Fibroblast of peridontal ligament (primary cell): ENCODE measurements around the gene VRTN.
"Not testable (repeated sequence)": the region's sequence is repeated elsewhere in the genome, so short reads cannot be mapped to it uniquely, and the experiment has no call there.

Source experiments
- DNase-seq: peaks from one replicate; pipeline ENCODE4 v3.0.0-alpha.2; 2010; ENCODE audit errors: extremely low read depth

The VRTN gene

DNA sequence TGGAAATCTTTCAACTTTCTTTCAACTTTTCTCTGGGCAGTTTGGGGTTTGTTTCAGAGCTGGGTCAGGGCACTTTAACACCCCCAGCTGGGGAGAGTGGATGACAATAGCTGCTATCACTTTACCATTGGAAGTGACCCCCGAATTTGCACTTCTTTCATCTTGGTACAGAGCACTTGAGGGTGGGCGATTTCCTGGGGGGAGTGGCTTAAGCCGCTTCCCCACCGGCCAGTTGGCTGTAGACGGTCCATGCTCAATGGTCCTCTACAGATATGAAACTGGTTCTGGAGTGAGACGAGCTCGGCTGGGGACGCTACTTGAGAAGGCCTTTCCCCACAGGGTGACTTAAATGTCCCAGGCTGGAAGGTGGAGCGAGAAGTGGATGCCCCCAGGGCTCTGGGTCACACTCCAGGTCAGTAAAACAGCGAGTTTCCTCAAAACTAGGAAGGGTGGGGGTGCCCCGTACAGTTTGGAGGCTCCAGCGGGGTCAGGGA is at the start of gene VRTN:
Gene VRTN (plus strand): TSS at position 231 of the 494 bp plus-strand sequence. CDS start 8,313 bp downstream, outside the sequence.
- DNase-seq: no peak

DNA sequence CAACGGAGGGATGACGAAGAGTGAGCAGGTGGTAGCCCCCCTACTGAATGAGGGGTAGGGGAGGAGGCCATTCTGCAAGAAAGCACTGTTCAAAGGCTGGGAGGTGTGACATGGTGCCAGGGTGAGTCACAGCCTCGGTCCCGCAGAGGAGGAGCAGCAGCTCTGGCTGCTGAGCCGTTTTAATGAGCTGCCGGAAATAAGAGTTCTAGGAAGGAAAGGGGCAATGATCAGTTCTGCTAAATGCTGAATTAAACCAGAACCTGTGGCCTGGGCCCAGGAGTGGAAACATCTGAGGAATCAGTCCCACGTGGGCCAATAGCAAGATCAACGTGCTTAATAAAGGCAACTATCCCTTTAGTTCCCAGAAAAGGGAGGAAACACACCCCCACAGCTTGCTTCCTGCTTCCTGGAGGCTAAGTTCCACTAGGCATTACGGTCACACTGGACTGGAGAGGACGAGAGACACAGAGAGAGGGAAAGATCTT is 49.2 kb upstream of the VRTN start:
- DNase-seq: no peak

DNA sequence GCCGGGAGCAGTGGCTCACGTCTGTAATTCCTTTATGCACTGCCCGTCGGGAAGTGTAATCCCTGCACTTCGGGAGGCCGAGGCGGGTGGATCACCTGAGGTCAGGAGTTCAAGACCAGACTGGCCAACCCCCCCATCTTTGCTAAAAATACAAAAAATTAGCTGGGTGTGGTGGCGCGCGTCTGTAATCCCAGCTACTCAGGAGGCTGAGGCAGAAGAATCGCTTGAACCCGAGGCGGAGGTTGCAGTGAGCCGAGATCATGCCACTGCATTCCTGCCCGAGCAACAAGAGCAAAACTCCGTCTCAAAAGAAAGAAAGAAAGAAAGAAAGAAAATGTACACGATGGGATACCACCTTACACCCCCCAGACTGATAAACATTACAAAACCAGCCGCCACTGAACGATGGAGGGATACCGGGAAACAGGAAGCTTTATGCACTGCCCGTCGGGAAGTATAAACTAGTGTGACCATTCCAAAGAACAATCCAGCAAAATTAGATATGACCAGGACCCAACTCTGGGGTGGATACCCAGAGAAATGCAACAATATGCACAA is 46.6 kb upstream of the VRTN start:
- no peak for DNase-seq

DNA sequence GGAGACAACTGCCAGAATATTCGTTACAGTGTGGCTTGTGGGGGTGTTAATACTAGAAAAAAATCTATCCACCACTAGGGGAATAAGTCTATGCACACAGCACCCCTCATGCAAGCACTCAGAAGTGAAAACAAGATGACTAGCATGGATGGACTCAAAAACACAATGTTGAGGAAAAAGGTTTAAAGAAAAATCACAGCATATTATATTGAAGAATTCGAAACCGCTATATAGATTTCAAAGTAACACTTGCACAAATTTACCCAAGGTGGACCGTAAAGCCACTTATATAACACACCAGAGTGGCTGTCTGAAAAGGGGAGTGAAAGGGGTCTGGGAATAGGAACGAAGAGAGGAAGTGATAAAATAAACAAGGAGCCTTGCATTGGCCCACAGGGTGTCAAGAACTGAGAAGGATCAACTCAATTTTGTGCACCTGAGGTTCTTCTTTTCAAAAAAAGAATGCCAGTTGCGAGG is 46.1 kb upstream of the VRTN start:
- peak; percentile 63 for DNase-seq

- peak; percentile 89 for DNase-seq
Measured at GRCh38 chr14:74302634-74303569, 45.4 kb upstream of the VRTN start, which contains the start of gene ABCD4. Gene ABCD4, minus strand, starts transcription at chr14:74302934. Its CDS starts 22 bp downstream, at chr14:74302912.

GRCh38 chr14:74308695-74309094 is 39.6 kb upstream of the VRTN start:
- DNase-seq: no peak

DNA sequence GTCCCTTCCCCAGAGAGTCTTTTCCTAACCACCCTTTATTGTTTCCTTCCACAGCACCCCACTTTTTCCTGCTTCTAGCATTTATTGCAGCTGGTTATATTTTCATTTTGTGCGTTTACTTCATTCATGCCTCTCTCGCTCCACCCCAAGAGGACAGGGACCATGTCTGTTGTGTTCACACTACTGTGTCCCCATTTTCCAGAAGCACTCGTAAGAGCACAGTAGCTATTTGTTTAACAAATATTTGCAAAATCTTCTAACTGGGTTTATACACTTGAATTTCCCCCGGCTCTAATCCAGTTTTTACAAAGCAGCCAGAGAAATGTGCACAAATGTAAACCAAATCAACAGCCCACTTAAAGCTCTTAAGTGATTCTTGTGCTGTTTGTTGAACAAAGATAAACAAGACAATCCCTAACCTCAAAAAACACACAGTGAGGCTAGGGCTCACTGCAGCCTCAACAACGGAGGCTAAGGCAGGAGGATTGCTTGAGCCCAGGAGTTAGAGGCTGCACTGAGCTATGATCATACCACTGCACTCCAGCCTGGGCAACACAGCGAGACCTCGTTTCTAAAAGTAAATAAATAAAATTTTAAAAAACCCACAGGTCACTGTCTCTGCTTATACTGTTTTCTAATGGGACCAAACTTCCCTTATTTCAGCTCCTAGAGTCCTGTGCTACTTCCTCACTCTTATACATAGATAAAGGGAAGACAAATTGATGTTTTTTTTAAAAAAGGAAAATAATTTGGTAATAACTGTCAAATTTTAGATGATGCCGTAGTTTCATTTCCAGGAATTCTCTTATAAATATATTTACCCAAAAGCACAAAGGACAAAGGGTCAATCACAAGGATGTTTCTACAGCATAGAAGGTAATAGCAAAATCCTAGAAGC is 38.9 kb upstream of the VRTN start:
- no peak for DNase-seq

- DNase-seq: no peak
Measured at GRCh38 chr14:74312161-74312560, 36.1 kb upstream of the VRTN start.

DNA sequence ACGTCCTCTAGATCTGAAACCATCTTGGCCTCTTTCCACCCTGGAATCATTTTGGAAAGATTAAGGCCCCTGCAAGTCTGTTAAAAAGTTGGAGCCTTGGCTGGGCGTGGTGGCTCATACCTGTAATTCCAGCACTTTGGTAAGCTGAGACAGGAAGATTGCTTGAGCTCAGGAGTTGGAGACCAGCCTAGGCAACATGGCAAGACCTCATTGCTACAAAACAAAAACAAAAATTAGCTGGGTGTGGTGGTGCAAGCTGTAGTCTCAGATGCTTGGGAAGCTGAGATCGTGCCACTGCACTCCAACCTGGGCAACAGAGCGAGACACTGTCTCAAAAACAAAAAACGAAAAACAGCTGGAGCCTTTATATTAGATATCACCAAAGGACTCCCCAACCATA is 34.7 kb upstream of the VRTN start:
- no peak for DNase-seq

DNA sequence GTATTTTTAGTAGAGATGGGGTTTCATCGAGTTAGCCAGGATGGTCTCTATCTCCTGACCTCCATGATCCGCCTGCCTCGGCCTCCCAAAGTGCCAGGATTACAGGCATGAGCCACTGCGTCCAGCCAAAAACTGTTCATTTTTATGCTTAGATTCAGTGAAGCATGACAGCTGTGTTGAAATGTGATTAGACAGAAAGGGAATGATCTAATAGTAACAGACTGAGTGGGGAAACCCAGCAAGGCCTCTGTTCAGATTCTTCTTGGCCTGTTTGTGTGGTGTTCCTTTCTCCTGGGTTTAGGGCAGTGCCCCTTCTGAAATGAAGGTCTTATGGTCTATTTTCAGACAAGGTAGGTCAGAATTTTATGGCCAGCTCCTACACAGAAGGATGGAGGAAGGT is 33.7 kb upstream of the VRTN start:
- DNase-seq: peak; percentile 15

DNA sequence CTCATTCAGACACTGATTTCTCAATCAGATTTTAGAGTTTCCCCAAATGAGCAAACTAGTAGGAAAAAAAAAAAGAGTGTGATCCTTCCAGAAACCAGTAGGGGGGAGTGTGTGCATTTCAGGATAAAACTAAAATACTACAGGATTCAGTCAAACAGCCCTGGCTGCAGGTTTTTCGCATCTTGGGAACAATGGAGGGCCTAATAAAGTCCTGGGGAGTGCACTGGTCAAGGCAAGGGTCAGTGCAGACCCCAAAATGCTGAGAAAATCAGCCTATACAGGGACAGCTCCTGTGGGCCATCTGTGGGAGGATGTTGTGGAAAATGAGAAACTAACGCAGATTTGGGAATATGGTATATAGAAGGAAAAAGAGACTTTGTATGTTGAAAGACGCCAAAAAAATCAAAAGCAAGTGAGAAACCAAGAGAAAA is 23.3 kb upstream of the VRTN start:
- peak; percentile 61 for DNase-seq

DNA sequence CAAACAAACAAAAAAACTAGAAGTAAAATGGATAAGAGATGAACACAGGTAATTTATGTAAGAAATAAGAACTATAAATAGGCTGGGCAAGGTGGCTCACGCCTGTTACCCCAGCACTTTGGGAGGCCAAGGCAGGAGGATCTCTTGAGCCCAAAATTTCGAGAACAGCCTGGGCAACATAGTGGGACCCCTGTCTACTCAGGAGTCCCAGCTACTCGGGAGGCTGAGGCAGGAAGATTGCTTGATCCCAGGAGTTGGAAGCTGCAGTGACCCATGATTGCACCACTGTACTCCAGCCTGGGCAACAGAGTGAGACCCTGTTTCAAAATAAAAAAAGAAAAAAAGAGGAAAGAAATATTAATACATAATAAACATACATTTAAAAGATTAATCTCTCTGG is 22.8 kb upstream of the VRTN start:
- no peak for DNase-seq

- no peak for DNase-seq
Measured at GRCh38 chr14:74326369-74327152, 21.7 kb upstream of the VRTN start.

GRCh38 chr14:74329950-74330552 is 18.2 kb upstream of the VRTN start:
- DNase-seq: not testable (repeated sequence)

DNA sequence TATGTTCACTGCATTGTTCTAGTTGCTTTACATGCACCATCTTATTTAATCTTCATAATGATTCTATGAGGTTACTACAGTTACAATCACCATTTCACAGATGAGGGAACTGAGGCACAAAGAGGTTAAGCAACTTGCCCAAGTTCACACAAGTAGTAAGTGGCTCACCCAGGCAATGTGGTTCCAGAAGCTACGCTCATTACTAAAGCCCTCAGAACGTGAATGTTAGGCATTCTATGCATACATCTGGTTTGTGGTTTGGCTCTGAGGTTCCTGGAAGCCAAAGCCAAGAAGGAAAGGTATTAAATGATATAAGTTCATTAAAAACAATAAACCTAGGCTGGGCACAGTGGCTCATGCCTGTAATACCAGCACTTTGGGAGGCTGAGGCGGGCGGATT is 14.4 kb upstream of the VRTN start:
- DNase-seq: peak; percentile 87

GRCh38 chr14:74346341-74346740 is 1.9 kb upstream of the VRTN start:
- DNase-seq: no peak

GRCh38 chr14:74347097-74347794 is 1.0 kb upstream of the VRTN start:
- no peak for DNase-seq

DNA sequence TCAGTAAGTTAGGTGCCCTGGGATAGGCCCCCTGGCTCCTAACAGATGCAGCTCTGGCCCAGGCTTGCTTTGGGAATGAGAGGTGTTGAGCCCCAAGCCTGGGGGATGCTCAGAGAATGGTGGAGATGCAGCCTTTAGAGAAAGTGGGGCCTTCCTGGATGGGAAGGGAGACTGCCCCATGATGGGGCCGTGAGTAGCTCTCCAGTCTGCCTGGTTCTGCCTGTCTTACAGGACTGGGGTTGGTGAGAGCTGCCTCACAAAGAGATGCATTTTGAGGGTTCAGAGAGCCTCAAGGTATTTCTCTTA is 523 bp upstream of the VRTN start:
- DNase-seq: no peak

DNA sequence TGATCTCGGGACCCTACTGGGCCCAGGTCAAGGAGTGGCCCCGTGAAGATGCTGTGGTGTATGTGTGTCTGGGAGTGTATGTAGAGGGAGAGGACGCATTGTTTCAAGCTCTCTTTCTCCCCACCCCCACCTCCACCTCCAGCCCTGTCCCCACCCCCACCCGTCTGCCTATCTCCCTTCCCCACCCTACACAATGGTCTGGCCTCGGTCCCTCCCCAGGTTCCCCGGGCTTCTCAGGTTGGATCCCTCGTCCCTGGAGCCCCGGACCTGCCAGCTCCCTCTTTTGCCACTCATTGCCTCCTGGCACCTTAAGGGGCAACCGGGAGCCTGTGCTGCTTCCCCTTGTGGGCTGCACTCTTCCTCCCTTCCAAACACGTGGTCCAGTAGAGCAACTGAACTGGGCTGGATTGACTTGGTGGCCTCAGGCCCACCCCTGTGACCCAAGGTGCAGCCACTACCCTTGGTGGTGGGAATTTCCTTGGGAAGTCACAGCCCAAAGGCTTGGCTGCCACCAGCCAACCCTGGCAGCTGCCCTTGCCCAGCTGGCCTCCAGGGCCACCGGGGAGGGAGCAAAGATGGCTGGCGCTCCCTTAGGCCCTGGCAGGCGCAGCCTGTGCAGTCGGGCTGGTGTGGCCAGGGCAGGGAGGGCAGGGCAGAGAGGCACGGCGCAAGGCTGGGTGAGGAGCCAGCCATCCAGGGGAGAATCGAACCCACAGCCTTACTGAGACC is 628 bp downstream of the VRTN start:
- DNase-seq: no peak
